NCI-H524 (cell line): Measurements from ENCODE around the gene TGFB3.
A peak's percentile ranks its signal among the peaks of the same experiment; 100 is the strongest.
"Not testable (repeated sequence)": the region's sequence is repeated elsewhere in the genome, so short reads cannot be mapped to it uniquely, and the experiment has no call there.

ENCODE experiments used
- DNase-seq, 2 experiments: peaks; one replicate each; lab custom pipeline; 2025; lab: John Stamatoyannopoulos, UW

Gene TGFB3

GRCh38 chr14:75960231-75960630 lies 21.6 kb downstream of the TGFB3 start:
- DNase-seq: no peak

GRCh38 chr14:75959031-75959430 lies 22.8 kb downstream of the TGFB3 start:
- no peak for DNase-seq

DNA sequence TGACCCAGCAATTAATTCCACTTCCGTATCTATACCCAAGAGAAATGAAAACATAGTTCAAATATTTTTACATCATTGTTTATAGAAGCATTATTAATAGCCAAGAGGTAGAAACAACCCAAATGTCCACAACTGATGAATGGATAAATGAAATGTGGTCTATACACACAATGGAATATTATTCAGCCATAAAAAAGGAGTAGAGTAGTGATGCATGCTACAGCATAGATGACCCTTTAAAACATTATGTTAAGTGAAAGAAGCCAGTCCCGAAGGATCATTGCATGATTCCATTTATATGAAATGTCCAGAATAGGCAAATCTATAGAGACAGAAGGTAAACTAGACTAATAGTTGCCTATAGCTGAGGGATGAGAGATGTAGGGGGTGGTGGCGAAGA lies 29.3 kb downstream of the TGFB3 start:
- DNase-seq: no peak

- peak; percentile 19 to 65 for DNase-seq
Measured at GRCh38 chr14:75946785-75947184, 35.0 kb downstream of the TGFB3 start.

DNA sequence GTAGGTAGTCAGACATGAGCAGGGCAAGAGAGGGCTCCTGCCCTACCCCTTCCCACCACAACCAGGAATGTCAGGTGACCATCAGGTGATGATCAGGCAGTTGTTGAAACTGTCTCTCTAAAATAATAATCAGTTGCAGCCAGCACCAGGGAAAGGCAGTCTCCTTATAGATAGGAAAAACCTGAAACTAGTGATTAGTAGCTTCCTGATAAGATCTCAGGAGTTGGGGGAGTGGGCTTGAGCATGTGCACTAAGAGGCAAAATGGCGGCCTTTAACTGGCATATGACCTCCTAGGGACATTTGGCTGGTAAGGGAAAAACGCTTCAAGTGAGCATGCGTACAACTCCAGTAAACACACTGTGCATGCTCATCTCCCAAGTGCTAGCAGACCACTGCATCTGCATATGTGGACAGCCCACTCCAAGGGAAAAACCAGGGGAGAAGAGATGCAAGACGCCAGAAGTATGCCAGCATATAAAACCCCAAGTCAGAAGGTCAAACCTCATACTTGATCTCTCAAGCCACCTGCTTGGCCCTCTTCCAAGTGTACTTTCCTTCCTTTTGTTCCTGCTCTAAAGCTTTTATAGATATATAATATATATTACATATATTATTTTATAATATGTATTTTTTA lies 37.1 kb downstream of the TGFB3 start:
- DNase-seq: no peak

- peak; percentile 55 to 82 for DNase-seq
Measured at GRCh38 chr14:75941030-75941429, 40.8 kb downstream of the TGFB3 start.

- no peak for DNase-seq
Measured at GRCh38 chr14:75939200-75939599, 42.6 kb downstream of the TGFB3 start.

- no peak for DNase-seq
Measured at GRCh38 chr14:75934998-75935628, 46.7 kb downstream of the TGFB3 start.

- no peak for DNase-seq
Measured at GRCh38 chr14:75933712-75934296, 48.0 kb downstream of the TGFB3 start.

DNA sequence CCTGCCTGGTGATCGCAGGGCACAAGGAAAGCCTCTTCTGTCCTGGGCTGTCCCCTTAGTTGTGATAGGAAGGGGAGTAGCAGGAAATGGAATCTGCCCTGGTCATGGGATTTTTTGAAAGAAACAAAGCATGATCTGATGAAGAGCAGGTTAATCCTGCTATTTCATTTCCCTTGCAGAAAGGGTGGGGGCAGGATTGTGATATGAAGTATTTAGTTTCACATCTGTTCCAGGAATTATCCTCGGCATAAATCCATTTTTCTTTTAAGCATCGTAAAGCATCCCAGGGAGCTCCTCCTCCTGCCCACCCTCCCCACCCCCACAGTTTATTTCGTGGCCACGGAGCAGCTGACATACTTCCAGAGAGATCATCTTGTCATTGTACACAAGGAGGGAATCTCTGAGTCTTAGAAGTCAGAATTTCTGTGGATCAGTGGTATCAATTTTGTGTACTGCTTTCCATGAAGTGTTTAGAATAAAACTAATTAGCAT lies 53.1 kb downstream of the TGFB3 start:
- DNase-seq: peak; percentile 93 to 99

- peak; percentile 84 to 89 for DNase-seq
Measured at GRCh38 chr14:75927564-75928087, 54.2 kb downstream of the TGFB3 start.

GRCh38 chr14:75926431-75927115 lies 55.2 kb downstream of the TGFB3 start:
- DNase-seq: no peak

- not testable (repeated sequence) for DNase-seq
Measured at GRCh38 chr14:75925141-75925840, 56.5 kb downstream of the TGFB3 start.

- DNase-seq: not testable (repeated sequence)
Measured at GRCh38 chr14:75920421-75920820, 61.4 kb downstream of the TGFB3 start.

DNA sequence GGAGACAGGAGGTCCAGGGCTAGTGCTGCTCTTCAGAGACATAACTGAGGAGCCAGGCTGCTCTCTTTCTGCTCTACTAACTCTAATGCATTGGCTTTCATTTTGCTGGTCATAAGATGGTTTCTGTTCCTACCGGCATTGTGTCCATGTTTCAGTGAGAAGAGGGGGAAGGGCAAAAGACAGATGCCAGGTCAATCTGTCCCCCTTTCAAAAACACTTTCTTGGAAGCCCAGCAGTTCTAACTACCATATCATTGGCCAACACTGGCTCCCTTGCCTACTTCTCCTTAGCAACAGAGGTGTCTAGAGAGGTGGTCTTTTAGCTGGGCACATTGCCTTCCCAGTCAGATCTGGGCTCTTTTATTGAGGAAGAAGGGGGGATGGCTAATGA lies 63.9 kb downstream of the TGFB3 start:
- peak; percentile 61 to 81 for DNase-seq

DNA sequence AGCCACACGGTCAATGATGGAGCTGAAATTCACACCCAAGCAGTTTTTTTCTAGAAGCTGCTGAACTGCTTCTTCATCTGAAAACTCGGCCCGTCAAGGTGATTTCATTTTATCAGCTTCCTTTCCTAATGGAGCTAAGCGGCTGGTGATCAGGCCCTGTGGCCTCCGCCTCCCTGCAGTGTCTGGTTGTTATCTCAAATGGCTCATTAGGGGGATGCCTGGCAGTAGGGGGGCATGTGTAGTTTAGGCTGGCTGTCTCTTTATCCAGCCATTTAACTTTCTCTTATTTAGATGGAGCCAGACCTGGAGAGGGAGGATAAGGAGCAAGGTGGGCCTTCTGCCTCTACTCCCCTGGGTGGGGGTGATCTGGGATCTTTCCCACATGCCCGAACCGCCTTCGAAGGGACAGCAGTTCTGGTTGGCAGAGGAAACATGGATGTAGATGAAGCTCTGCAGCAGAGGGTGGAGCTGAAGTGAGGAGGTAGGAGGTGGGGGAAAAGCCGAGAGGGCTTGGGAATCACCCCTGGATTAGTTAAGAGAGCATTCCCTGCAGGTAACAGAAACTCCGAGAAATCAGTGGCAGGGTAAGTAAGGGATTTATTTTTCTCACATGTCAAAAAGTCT lies 64.4 kb downstream of the TGFB3 start:
- DNase-seq: no peak

DNA sequence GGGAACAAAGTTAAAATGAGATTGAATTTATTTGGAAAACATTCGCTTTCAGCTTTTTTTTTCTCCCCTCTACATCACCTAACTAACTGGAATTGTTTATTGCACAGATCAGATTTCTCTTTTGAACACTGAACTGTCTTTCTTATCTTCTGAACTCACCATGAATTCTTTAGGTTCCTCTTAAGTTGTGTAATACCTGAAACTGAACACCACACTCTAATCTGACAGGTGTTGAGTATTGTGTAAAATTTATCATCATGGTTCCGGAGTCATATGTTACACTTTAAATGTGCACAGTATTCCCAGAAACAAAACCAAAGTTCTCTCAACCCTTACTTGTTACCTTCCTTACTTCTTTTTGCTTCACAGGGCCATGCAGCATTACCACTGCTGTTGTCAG lies 66.8 kb downstream of the TGFB3 start:
- no peak for DNase-seq

- DNase-seq: no peak
Measured at GRCh38 chr14:75913183-75913582, 68.6 kb downstream of the TGFB3 start.

DNA sequence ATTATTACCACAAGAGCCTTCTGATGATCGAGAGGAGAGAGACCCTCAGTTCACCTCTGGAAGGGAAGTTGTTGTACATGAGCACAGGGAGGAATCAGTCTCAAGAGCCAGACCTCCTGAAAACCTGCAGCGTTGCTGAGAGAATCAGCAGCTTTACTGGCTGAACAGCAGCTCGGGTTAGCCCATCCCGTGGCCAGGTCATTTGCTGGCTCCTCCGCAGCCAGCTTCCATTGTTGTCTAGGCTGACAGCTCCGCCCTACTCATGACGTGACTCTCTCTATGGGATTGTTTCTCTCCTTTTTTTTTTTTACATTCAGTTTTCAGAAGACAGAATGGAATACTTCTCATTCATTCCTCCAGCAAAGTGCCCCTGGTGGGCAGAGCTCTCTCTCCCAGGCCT lies 69.9 kb downstream of the TGFB3 start:
- no peak for DNase-seq

- no peak for DNase-seq
Measured at GRCh38 chr14:75910048-75910447, 71.7 kb downstream of the TGFB3 start.

DNA sequence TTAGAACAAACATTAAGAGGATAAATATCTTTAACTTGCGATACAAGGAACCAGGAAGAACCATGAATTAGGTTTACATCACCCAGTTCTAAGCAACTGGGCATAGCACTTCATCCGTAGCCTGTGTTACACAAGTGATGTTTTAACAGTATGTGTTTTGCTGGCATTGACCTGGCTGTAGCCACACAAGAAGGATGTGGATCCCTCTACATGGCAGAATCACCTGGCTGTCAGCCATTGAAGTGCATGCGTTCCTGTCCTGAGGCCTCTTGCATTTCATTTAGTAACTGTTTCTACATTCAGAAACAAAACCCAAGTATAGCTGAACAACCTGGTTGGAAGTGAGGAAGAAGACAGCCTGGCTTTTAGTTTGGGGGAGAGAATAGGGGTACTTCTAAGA lies 72.2 kb downstream of the TGFB3 start:
- DNase-seq: no peak
